Inflammatory macrophage treated with lipopolysaccharide for 4 hours (primary cell): ENCODE measurements around the gene TIMM50.
"Not testable (repeated sequence)": the region's sequence is repeated elsewhere in the genome, so short reads cannot be mapped to it uniquely, and the experiment has no call there.

Source experiments
- DNase-seq: peaks from one replicate; pipeline ENCODE4 v3.0.0-alpha.2; 2020

The TIMM50 gene

GRCh38 chr19:39480337-39481228, at the start of gene TIMM50:
Gene TIMM50 (plus strand): TSS chr19:39480838. CDS start chr19:39480854, 16 bp downstream.
- peak; percentile 95 for DNase-seq

GRCh38 chr19:39432677-39433025, 48.0 kb upstream of the TIMM50 start:
- DNase-seq = no peak

GRCh38 chr19:39433480-39434079, 47.1 kb upstream of the TIMM50 start:
- DNase-seq = no peak

GRCh38 chr19:39434123-39435076, 46.2 kb upstream of the TIMM50 start:
- DNase-seq = no peak

- peak; percentile 100 for DNase-seq
These were observed 44.9 kb upstream of the TIMM50 start, which contains the start of gene RPS16 for GRCh38 chr19:39435499-39436349. Gene RPS16 (minus strand): TSS chr19:39435949. CDS start chr19:39435895, 54 bp downstream.

GRCh38 chr19:39436350-39436716, 44.3 kb upstream of the TIMM50 start:
- no peak for DNase-seq

- peak; percentile 11 for DNase-seq
These were observed 42.2 kb upstream of the TIMM50 start for GRCh38 chr19:39438270-39438934.

GRCh38 chr19:39444598-39445195, 35.9 kb upstream of the TIMM50 start:
- DNase-seq = no peak

GRCh38 chr19:39445196-39446111, 35.2 kb upstream of the TIMM50 start, which contains the start of gene SUPT5H:
Gene SUPT5H (plus strand): TSS chr19:39445582. CDS start chr19:39445891, 309 bp downstream.
- peak; percentile 98 for DNase-seq

GRCh38 chr19:39446365-39447084, 34.1 kb upstream of the TIMM50 start:
- DNase-seq = no peak

GRCh38 chr19:39448271-39448670, 32.4 kb upstream of the TIMM50 start:
- peak; percentile 77 for DNase-seq

GRCh38 chr19:39449116-39449797, 31.4 kb upstream of the TIMM50 start:
- DNase-seq = no peak

GRCh38 chr19:39451257-39451656, 29.4 kb upstream of the TIMM50 start:
- not testable (repeated sequence) for DNase-seq

- DNase-seq = no peak
These were observed 17.2 kb upstream of the TIMM50 start for GRCh38 chr19:39463403-39463802.

GRCh38 chr19:39465956-39466747, 14.5 kb upstream of the TIMM50 start:
- no peak for DNase-seq

GRCh38 chr19:39467941-39468340, 12.7 kb upstream of the TIMM50 start:
- no peak for DNase-seq

GRCh38 chr19:39469036-39469435, 11.6 kb upstream of the TIMM50 start:
- no peak for DNase-seq

- no peak for DNase-seq
These were observed 11.1 kb upstream of the TIMM50 start for GRCh38 chr19:39469567-39469966.
